ENCODE measurements around the gene DNAAF2.

DNAAF2 gene

DNA sequence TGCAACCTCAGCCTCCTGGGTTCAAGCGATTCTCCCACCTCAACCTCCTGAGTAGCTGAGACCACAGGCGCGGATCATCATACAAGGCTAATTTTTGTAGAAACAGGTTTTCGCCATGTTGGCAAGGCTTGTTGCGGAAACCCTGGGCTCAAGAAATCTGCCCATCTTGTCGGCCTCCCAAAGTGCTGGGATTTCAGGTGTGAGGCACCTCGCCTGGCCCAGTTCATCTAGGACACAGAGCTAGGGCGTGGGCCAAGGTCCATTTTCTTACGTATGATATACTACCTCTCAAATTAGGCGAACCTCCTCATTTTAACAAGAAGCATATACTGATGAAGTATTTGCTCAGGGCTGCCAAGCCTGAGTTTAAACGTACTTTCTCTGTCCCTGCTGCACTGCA lies 51.0 kb downstream of the DNAAF2 start:
- peak overlapping the region; percentile 99 for H3K27ac Mint-ChIP-seq
- no peaks in the 10 kb centered on the region for H3K9me3 Mint-ChIP-seq
- CTCF ChIA-PET = no interaction called here
- DNase-seq = no peak
- H3K27me3 Mint-ChIP-seq = peaks cover 4% of the 10 kb centered on the region
- H3K4me3 Mint-ChIP-seq = peak overlapping the region; percentile 89
- H3K4me1 Mint-ChIP-seq = peaks cover 61% of the 10 kb centered on the region
- peaks cover 59% of the 10 kb centered on the region for H3K36me3 Mint-ChIP-seq

DNA sequence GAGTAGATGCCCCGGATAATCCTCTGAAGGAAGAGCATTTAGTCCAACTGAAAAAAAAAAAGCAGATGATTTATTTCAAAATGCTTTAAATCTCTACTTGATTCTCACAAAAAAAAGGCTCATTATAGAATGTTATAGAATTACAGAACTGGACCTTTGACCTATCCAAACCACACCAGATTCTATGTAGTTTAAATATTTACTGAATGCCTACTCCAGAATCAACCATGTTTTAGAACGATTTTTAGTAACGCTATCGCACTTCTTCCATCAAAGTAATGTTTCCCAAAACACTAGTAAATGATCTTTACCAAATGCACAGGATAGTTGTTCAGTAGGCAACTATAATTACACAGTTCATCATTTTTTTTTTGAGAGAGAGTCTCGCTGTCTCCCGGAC lies 51.4 kb downstream of the DNAAF2 start:
- DNase-seq = no peak

DNA sequence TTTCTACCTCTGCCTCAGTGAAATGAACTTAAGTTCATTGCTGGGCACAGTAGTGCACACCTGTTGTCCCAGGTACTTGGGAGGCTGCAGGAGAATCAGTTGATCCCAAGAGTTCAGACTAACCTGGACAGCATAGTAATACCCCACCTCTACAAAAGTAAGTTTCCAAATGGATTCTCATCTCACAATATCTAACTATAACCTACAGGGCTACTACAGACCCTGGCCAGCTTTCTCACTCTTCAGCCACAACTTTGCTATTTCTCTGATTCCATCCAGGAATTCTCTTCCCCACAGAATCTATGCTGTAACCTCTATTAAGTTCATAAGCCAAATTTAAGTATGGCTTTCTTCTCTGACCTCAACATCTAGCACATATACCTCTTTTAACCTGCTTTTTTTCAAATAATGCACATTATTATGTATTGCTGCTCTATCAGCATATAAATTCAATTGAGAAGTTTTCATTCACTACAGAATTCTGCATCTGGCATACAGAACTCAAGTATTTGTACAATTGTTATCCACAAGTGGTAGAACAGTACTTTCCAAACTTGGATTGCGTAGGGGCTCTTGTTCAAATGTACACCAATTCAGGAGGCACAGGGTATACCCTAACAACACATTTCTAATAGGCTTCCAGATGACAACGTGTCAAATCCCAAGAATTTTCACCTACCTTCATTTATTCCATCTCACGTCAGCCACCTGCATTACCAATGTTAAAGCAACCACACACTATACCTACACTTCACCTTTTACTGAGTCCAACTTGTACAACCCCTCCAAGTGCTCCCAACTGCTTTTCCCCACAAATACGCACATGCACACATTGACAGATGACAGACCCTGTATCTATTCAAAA lies 52.7 kb downstream of the DNAAF2 start:
- peak overlapping the region; percentile 33 for H3K4me3 Mint-ChIP-seq
- no peak for DNase-seq
- H3K9me3 Mint-ChIP-seq = no peaks in the 10 kb centered on the region
- CTCF ChIA-PET = no interaction called here
- peaks cover 4% of the 10 kb centered on the region for H3K27me3 Mint-ChIP-seq
- peaks cover 60% of the 10 kb centered on the region for H3K4me1 Mint-ChIP-seq
- peak overlapping the region; percentile 24 for H3K27ac Mint-ChIP-seq
- peaks cover 68% of the 10 kb centered on the region for H3K36me3 Mint-ChIP-seq

More for the DNA sequence above, 51.4 kb downstream of the DNAAF2 start:
- peaks cover 60% of the 10 kb centered on the region for H3K36me3 Mint-ChIP-seq
- peaks cover 61% of the 10 kb centered on the region for H3K4me1 Mint-ChIP-seq
- H3K27me3 Mint-ChIP-seq = peaks cover 4% of the 10 kb centered on the region
- peak overlapping the region; percentile 89 for H3K4me3 Mint-ChIP-seq
- H3K27ac Mint-ChIP-seq = peak overlapping the region; percentile 66
- CTCF ChIA-PET = no interaction called here
- no peaks in the 10 kb centered on the region for H3K9me3 Mint-ChIP-seq

DNA sequence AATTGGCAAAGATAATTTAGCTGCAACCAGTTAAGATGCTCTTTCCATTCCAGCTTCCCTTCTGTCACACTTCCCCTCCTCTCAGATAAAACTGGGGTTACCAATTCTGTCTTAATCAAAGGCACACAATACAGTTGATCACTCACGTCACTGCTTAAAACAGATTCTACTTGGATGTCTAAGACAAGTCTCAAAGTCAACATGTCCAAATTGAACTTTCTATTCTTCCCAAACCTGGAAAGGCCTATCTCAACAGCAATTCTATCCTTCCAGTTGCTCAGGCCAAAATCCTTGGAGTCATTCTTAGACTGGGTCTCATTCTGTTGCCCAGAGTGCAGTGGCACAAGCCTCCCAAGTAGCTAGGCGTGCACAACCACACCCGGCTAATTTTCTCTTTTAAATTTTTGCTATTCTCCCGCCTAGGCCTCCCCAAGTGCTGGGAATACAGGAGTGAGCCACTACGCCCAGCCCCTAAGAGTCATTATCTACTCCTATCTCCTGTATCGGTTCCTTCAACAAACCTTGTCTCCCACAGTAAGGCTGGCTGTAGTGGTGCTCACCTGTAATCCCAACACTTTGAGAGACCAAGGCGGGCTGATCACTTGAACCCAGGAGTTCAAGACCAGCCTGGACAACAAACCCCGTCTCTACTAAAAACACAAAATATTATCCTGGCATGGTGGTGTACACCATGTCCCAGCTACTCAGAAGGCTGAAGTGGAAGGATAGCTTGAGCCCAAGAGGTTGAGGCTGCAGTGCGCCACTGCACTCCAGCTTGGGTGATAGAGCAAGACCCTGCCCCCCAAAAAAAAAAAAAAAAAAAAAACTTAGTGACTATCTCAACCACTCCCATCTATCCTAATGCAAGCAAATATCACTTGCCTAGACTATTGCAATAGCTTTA lies 53.6 kb downstream of the DNAAF2 start:
- peaks cover 54% of the 10 kb centered on the region for H3K4me1 Mint-ChIP-seq
- H3K4me3 Mint-ChIP-seq = no peak overlapping the region
- H3K9me3 Mint-ChIP-seq = no peaks in the 10 kb centered on the region
- CTCF ChIA-PET = no interaction called here
- H3K27me3 Mint-ChIP-seq = peaks cover 3% of the 10 kb centered on the region
- H3K27ac Mint-ChIP-seq = peak overlapping the region; percentile 13
- peaks cover 75% of the 10 kb centered on the region for H3K36me3 Mint-ChIP-seq
- no peak for DNase-seq

DNA sequence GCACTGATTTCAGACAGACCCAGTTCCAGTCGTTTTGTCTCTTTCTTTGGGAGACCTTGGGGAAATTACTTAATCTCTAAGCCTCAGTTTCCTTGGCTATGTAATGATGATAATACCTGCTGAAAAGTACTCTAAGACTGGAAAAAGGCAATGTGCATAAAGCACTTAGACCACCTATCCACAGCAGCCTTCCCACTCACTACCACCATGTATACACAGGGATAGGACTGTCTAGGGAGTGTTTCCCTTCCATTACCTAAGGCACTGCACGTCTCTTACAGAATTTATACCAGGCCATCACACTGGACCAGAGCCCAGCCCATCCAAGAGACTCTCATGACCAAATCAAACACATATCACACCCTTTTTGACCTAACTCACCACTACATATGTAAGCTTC lies 55.2 kb downstream of the DNAAF2 start:
- DNase-seq = no peak
- no peak overlapping the region for H3K4me3 Mint-ChIP-seq
- no peaks in the 10 kb centered on the region for H3K27me3 Mint-ChIP-seq
- H3K36me3 Mint-ChIP-seq = peaks cover 72% of the 10 kb centered on the region
- no peaks in the 10 kb centered on the region for H3K9me3 Mint-ChIP-seq
- CTCF ChIA-PET = no interaction called here
- H3K4me1 Mint-ChIP-seq = peaks cover 53% of the 10 kb centered on the region
- no peak overlapping the region for H3K27ac Mint-ChIP-seq

DNA sequence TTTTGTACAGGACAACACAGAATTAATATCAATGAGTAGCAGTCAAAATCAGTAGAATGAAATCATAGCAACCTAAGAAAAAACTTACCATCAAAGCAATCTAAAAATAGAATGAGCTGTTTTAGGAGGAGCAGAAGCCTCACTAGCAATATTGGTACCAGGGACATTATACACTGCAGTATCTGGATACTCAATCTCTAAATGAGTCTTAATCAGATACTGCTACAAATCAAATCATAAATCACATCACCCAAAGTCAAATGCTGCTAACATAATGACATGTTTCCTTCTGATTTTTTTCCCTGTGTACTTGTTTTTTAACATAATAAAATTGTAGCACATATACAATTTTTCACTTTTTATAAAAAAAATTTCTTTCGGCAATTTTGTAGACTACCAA lies 56.9 kb downstream of the DNAAF2 start:
- H3K27ac Mint-ChIP-seq = no peak overlapping the region
- H3K36me3 Mint-ChIP-seq = peaks cover 67% of the 10 kb centered on the region
- H3K9me3 Mint-ChIP-seq = no peaks in the 10 kb centered on the region
- CTCF ChIA-PET = no interaction called here
- H3K27me3 Mint-ChIP-seq = no peaks in the 10 kb centered on the region
- no peak overlapping the region for H3K4me3 Mint-ChIP-seq
- no peak for DNase-seq
- H3K4me1 Mint-ChIP-seq = peaks cover 37% of the 10 kb centered on the region

Data from activated naive CD4-positive, alpha-beta T cell treated with anti-CD3 and anti-CD28 coated beads, Interleukin-2, amount 10 ng/mL, durations not matched to agents 7 days and 5 days (primary cell).